ES-I3 (cell line): ENCODE measurements around the gene ITGB6.
"Not testable (repeated sequence)": the region's sequence is repeated elsewhere in the genome, so short reads cannot be mapped to it uniquely, and the experiment has no call there.

Experiments
- H3K36me3 ChIP-seq: 2 replicates; pipeline ENCODE4 v1.6.1; 2013; ENCODE audit warnings: mild to moderate bottlenecking, low read length, control low read depth, moderate library complexity; ENCODE audit not compliant: insufficient read depth
- H3K4me1 ChIP-seq: 2 replicates; pipeline ENCODE4 v1.6.1; 2013; ENCODE audit warnings: mild to moderate bottlenecking, control low read depth, low read length; ENCODE audit not compliant: insufficient read depth
- H3K9ac ChIP-seq: 2 replicates; pipeline ENCODE4 v1.6.1; 2013; ENCODE audit warnings: low read depth, mild to moderate bottlenecking, low read length, moderate library complexity
- H3K9me3 ChIP-seq: 2 replicates; pipeline ENCODE4 v1.6.1; 2013; ENCODE audit warnings: mild to moderate bottlenecking, low read length, moderate library complexity; ENCODE audit not compliant: control insufficient read depth, insufficient read depth

The ITGB6 gene

DNA sequence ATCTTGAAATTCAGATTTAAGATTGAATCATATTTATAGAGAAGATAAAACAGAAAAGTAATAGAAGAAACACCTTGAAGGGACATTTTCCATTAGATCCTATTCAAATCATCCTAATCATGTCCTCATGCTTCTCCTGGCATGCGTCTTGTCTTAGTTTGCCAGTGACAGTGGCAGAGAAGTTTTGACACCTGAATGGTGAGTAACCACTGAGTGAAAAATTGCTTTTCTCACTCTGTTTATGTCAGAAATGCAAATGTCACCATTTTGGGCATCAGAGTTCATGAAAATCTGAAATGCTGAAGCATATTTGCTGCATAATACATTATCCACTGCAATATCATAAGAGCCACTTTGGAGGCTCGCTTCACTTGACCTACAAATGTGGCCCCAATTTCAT is 74.7 kb downstream of the ITGB6 start:
- H3K4me1 ChIP-seq: no peaks in the 10 kb centered on the region
- H3K36me3 ChIP-seq: no peaks in the 10 kb centered on the region
- H3K9me3 ChIP-seq: no peaks in the 10 kb centered on the region
- H3K9ac ChIP-seq: no peak overlapping the region

GRCh38 chr2:160124571-160124970 is 75.5 kb downstream of the ITGB6 start:
- H3K36me3 ChIP-seq: no peaks in the 10 kb centered on the region
- no peak overlapping the region for H3K9ac ChIP-seq
- no peaks in the 10 kb centered on the region for H3K9me3 ChIP-seq
- H3K4me1 ChIP-seq: no peaks in the 10 kb centered on the region

- not testable (repeated sequence) for H3K9me3 ChIP-seq, H3K36me3 ChIP-seq, H3K9ac ChIP-seq, H3K4me1 ChIP-seq
Measured at GRCh38 chr2:160114721-160115120, 85.4 kb downstream of the ITGB6 start.

DNA sequence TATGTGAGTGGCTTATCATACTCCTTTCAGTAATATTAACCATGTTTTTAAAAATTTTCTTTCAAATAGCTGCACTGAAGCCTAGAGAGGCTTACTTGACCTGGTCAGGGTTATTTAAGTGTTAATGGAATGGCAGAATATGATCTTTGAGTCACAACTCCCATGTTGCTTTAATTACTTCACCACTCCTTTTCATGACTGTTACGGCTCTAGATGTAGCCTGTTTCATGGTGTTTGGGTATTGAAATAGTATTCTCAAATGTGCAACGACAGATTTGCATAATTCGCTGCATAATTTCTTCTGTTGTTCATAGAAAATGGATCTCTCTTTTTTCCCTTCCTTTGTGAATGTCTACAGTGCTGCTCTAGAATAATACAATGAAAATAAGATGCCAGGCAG is 86.1 kb downstream of the ITGB6 start:
- Histone ChIP-seq H3K9me3 (no peaks in the 10 kb centered on the region), H3K9ac (no peak overlapping the region), H3K36me3 (no peaks in the 10 kb centered on the region), H3K4me1 (no peaks in the 10 kb centered on the region)

GRCh38 chr2:160111951-160112798 is 87.9 kb downstream of the ITGB6 start:
- H3K9me3 ChIP-seq: no peaks in the 10 kb centered on the region
- no peaks in the 10 kb centered on the region for H3K4me1 ChIP-seq
- no peaks in the 10 kb centered on the region for H3K36me3 ChIP-seq
- no peak overlapping the region for H3K9ac ChIP-seq

DNA sequence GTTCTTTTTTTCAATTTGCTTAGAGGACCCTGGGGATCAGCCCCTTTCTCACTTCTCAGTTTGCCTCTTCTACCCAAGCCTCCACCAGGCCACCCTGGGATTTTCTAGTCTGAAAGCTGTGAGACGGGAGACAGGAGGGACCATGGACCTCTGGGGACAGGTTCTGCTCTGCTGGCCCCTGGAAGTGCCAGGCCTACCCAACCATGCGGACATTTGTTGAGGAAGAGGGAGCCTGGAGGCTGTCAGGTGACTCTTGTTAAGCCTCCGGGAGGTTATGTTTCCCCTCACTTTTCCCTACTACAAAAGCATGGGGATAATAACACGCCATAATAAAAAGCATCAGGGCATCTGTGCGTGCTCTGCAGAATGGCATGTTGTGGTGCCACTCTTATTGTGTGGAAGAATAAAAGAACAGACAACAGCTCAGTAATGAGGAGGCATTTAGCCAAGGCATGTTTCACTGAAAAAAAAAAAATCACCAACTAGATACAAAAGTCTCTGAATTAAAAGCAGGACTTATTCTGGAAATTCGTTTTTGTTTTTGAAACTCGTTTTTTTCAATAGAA is 89.3 kb downstream of the ITGB6 start:
- no peaks in the 10 kb centered on the region for H3K9me3 ChIP-seq
- no peaks in the 10 kb centered on the region for H3K36me3 ChIP-seq
- no peak overlapping the region for H3K9ac ChIP-seq
- H3K4me1 ChIP-seq: no peaks in the 10 kb centered on the region

DNA sequence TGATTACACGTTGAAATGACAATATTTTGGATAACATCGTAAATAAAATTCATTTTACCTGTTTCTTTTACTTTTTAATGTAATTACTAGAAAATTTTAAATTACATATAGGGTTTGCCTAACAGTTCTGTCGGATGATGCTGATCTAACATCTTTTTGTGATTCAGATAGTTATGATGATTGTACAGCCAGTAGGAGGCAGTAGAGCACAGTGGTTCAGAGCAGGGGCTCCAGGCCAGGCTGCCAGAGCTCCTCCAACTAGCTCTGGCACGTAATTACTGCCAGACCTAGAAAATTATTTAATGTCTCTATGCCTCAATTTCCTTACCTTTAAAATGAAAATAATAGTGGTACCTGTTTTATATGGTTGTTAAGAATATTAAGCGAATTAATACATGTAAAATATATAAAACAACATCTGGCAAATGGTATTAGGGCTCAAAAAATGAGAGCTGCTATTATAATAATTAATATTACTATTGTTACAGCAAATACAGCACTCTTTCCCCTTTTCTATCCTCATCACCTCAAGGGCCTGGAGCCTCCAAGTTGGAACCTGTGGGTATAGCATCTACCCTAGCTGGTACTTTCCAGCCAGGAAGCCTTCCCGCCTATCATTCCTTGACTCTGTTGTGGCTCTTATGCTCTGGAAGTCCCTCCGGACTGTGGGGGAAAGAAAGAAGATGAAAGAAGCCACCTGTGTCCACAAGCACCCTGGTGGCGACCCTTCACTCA is 90.0 kb downstream of the ITGB6 start:
- Histone ChIP-seq H3K4me1 (no peaks in the 10 kb centered on the region), H3K9me3 (no peaks in the 10 kb centered on the region), H3K9ac (no peak overlapping the region), H3K36me3 (no peaks in the 10 kb centered on the region)

DNA sequence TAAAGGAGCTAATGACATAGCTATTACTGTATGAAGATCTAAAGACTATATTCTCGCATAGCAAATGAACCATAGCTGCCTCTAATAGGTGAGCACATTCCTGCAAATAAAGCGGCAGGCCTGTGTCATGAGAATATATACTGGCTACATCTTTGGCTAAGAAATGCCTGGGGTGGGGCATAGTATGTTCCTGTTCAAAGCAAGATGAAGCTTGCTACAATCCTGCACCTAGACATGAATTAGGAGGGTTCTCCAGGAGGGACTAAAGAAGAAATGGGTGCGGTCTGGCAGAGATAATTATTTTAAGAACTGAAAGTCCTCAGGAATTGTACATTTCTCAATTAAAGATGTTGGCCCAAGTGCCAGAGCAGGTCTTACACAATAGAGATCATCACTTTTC is 90.8 kb downstream of the ITGB6 start:
- Histone ChIP-seq H3K4me1 (no peaks in the 10 kb centered on the region), H3K9ac (no peak overlapping the region), H3K9me3 (no peaks in the 10 kb centered on the region), H3K36me3 (no peaks in the 10 kb centered on the region)

GRCh38 chr2:160108646-160109045 is 91.4 kb downstream of the ITGB6 start:
- H3K36me3 ChIP-seq: no peaks in the 10 kb centered on the region
- no peak overlapping the region for H3K9ac ChIP-seq
- H3K4me1 ChIP-seq: no peaks in the 10 kb centered on the region
- H3K9me3 ChIP-seq: no peaks in the 10 kb centered on the region

GRCh38 chr2:160105366-160105765 is 94.7 kb downstream of the ITGB6 start:
- Histone ChIP-seq H3K9me3 (no peaks in the 10 kb centered on the region), H3K9ac (no peak overlapping the region), H3K36me3 (no peaks in the 10 kb centered on the region), H3K4me1 (no peaks in the 10 kb centered on the region)

GRCh38 chr2:160104115-160104514 is 96.0 kb downstream of the ITGB6 start:
- Histone ChIP-seq H3K9me3 (no peaks in the 10 kb centered on the region), H3K36me3 (no peaks in the 10 kb centered on the region), H3K4me1 (no peaks in the 10 kb centered on the region), H3K9ac (no peak overlapping the region)

DNA sequence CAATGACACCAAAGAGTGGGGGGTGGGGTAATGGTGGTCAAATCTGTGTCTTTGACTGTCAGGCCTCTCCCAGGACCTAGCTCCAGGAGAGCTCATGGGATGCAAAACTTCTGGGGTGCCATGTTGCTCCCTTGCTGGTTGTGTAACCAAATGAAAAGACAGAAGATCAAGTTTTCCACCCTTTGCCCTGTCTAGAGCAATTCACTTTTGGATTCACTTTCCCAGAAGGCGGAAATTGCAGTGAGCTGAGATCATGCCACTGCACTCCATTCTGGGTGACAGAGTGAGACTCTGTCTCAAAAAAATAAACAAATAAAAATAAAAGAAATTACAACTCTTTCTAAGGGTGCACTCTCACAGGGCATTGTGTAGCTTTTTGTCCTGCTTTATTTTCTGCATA is 102.7 kb downstream of the ITGB6 start:
- Histone ChIP-seq H3K9ac (no peak overlapping the region), H3K4me1 (no peaks in the 10 kb centered on the region), H3K36me3 (no peaks in the 10 kb centered on the region), H3K9me3 (peaks cover 4% of the 10 kb centered on the region; the same call in 1 of the 2 replicates)

- Histone ChIP-seq H3K4me1 (no peaks in the 10 kb centered on the region), H3K36me3 (no peaks in the 10 kb centered on the region), H3K9ac (no peak overlapping the region), H3K9me3 (peaks cover 4% of the 10 kb centered on the region)
Measured at GRCh38 chr2:160096409-160096808, 103.7 kb downstream of the ITGB6 start.

DNA sequence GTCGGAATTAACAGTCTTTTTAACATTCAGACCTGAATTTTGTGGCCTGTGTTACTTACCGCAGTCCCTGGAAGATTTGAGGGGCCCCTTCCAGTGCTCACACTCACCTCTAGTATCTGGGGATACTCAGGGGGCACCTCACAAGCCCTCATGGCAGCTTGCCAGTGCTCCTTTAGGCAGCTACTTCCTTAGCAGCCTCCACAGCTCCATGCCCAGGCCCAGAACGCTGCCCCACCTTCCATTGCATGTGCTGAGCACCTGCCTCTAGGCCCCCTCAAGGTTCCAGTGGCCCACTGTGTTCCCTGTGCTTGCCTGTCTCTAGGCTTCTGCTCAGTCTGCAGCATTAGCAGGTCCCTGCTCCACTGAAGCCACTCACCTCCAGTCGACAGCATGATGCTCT is 107.6 kb downstream of the ITGB6 start:
- Histone ChIP-seq H3K9me3 (peaks cover 21% of the 10 kb centered on the region), H3K4me1 (no peaks in the 10 kb centered on the region), H3K9ac (no peak overlapping the region), H3K36me3 (no peaks in the 10 kb centered on the region)

DNA sequence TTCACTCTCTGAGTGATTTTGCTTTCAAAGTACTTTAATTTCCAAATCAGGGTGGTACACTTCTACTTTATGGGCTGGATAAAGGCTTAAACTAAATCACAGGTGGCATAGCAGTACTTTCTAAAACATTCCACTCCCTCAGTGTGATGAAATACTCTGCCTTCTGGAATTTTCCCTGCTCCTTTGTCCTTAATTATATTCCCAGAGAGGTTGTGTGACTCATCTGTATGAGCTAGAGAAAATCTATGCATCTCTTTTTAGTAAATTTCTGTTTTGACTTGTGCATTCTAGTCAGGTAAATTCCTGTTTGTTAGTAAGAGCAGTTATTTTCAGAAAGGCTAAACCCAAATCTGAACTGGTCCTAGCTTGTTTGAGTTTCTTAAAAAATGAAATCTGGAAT is 108.7 kb downstream of the ITGB6 start:
- Histone ChIP-seq H3K36me3 (no peaks in the 10 kb centered on the region), H3K9ac (no peak overlapping the region), H3K4me1 (no peaks in the 10 kb centered on the region), H3K9me3 (peaks cover 25% of the 10 kb centered on the region)
